Activated CD4-positive, alpha-beta T cell treated with anti-CD3 and anti-CD28 coated beads, Interleukin-2, amount 50 U/mL, for 1 hour (primary cell): ENCODE results near the gene RHBDF2.

Experiments used
- DNase-seq: peaks from one replicate; pipeline ENCODE4 v3.0.0-alpha.2; 2020

Gene RHBDF2

DNA sequence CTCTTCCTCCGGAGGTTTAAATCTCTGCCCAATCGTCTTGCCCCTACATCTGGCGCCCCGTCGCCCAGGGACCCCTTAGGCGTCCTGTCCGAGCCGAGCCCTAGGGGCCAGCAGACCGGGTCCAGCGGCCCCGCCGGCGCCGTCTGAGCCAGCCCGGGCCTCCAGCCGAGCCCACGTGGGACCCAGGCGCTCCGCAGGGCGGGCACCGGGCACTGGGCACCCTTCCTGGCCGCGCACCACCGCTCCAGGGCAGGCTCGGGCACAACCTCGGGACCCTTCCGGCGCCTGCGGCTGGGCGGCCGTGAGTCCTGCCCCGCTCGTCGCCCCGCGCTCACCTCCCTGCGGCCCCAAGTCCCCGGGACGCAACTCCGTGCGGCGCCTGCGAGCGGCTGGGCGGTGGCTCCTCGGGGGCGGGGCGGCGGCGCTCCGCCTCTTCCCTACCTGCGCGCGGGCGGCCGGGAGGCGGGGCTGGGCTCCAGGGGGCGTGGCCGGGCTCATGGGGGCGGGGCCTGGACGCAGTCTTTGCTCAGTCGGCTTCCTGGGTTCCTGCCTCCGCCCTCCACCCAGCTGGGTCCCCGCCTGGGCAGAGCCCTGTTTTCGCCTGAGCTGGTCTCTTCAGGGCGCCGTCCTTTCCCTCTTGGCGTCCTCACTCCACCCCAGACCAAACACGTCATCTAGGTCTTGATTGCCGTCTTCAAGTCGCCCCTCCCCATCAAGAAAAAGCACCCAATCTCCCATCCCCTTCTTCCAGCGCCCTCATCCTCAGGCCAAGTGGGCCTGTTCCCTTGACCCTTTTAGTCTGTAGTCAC is at the start of gene RHBDF2:
Gene RHBDF2 (minus strand): TSS at position 406 of the 809 bp plus-strand sequence. CDS start 19,899 bp downstream, outside the sequence.
- DNase-seq = peak; percentile 96

DNA sequence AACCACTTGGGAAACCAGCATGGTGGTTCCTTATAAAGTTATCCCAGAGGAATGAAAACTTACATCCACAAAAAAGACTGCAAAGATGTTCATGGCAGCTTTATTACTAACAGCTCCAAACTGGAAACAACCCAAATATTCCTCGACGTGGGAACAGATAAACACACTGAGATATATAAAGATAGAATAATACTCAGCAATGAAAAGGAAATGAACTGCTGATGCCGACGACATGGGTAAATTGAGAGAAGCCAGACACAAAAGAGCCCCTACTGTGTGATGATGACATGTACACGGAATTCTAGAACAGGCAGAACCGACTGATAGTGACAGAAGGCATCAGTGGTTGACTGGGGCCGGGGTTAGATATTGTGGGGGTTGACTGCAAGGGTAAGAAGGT is 48.3 kb upstream of the RHBDF2 start:
- DNase-seq = no peak

DNA sequence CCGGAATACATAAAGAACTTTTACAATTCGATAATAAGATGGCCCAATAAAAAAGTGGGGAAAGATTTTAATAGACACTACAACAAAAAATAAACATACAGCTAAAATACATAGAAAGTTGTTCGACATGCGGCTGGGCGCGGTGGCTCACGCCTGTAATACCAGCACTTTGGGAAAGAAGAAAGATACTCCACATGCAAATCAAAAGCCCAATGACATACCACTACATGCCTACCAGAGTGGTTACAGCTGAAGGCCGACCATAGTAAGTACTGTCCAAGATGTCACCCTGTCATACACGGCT is 47.9 kb upstream of the RHBDF2 start:
- no peak for DNase-seq

DNA sequence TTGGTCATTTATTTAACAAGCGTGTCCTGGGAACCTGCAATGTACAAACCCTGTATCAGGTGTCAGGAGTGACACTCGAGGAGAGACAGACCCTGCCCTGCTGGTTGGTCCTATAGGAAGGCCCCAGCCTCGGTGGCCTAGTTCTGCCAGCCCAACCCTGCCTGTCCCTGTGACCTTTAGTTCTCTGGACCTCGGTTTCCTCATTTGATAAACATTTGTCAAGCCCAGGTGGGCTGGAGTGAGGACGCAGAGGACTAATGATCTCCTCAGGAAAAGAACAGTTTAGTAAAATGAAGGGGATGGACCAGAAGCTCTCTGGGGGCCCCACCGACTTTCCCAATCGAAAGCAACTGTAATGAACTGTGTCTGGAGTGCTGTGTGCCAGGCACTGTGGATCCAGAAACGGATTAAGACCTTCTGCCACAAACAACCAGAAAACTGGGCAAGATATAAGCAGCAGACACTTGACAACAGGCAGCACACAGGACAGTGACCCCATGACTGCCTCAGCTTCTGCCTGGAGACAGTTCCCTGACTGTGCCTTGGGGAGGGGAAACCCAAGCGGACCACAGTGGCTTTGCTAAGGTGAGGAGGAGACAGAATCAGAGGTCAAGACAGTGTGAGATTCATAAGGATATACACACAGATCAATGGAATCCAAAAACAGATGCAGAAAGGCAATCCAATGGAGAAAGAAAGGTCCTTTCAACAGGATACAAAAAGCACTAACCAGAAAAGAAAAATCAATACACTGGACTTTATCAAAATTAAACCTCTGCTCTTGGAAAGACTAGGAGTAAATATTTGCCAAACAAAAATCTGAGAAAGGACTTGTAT is 47.4 kb upstream of the RHBDF2 start:
- DNase-seq = no peak

DNA sequence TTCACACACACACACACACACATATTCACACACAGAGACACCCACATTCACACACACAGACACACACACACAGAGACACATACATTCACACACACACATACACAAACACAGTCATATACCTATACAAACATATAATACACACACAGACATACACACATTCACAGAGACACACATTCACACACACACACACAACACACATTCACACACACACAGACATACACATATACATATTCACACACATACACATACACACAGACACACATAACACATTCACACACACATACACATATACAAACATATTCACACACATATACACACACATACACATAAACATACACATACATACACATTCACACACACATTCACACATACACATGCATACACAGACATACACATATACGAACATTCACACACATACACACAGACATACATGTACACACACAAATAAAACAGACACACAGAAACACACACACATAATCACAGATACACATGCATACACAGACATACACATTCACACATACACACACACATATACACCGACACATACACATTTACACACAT is 46.5 kb upstream of the RHBDF2 start:
- DNase-seq = no peak

DNA sequence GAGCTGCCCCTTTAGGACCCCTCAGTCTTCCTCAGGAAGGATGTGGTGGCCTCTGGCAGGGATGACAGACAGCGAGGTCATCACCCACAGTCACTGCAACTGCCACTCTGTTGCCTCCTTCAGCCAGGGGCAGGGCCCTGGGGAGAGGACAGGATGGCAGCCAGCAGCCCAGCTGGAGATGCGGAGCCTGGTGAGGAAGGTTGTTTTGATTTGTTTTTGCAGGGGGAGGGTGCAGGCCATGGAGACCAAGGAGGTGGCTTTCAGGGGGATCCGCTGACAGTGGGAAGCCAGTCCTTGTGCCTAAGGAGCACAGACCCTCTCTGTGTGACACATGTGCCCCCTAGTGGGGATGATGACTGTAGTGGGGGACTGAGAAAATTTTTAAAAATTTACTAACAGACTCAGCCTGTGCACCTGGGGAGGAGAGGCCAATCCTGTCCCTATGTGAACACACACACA is 46.0 kb upstream of the RHBDF2 start:
- DNase-seq = peak; percentile 43

DNA sequence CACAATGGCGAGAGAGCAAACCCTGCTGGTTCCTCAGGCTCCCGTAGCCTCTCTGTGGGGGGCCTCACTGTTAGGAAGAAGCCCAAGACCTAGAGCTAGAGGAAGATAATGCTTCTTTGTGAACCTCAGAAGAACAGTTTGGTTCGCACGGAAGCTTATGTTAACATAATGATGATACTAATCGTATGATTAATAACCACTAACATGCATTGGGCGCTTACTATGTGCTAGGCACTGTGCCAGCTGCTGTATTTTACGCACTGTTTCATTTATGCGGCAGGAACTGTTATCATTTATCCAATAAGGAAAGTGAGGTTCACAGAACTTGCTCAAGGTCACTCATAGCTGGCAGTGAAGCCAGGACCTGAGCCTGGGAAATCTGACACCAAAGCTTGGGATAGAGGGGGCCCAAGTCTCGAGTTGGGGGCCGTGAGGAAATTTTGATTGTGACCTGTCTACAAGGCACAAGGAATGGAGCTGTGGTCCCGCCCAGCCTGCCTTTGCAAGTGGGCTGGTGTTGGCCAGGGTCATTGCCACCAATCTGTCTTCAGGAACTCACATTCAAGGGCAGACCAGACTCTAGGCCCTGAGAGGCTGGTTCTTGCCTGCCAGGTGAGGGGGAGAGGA is 45.4 kb upstream of the RHBDF2 start:
- DNase-seq = no peak

DNA sequence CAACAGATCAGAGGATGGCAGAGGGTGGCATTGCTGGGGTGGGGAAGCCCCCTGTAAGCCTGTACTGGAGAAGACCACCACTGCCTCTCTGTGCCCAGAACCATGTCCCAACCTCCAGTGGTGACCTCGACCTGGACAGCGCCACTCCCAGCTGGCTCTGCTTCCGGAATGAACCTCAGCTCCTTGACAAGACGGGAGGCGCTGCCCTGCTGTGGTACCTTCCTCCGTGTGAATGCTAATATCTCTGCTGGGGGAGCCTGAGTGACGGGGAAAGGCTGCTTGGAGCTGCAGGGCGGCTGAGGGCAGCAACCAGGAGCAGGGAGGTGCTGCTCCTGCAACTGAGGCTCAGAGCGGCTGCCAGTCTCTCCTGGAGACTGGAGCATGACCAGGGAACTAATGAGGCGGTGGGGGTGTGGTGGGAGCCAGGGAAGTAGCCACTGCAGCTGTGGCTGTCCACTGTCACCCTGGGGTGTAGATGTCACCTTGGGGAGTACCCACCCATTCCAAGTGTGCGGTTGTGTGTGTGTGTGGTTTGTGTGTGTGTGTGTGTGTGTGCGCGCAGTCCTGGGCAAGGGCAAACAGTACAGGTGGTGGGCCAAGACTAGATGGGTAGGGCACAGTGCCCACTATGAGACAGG is 44.8 kb upstream of the RHBDF2 start:
- DNase-seq = no peak

DNA sequence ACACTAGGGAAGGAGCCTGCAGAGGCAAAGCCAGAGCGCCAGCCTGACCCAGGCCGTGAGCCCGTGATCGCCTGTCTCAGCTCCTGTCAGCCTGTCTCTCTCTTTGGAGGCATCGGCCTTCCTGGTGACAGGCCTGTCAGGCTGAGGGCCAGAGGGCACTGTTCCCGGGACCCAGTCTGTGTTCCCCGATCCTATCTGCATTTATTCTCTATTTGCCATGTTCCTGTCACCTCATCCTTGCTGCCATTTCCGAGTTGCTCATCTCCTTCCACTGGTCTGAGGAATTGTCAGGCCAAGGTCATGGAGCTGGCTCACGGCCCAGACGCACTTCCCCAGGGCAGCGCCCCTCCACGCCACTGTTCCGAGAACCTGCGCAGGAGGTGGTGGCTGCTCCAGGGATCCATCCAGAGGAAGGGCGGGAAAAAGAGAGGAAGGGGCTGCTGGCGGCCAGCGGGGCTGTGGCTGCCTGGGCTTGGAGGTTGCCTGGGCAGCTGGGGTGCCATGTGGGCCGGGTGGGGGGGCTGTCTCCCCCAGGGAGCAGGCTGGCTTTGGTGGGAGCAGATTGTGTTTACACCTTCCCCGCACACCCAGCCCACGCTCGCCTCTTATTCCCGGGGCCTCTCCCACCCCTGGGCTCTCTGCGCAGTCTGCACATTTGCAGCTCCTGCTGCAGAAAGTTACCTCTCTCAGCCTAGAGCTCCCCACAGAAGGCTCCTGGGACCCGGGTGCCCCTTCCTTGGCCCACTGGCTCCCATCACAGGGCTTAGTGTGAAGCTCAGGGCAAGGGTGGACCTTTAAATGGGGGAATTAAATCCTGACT is 43.5 kb upstream of the RHBDF2 start:
- DNase-seq = no peak

DNA sequence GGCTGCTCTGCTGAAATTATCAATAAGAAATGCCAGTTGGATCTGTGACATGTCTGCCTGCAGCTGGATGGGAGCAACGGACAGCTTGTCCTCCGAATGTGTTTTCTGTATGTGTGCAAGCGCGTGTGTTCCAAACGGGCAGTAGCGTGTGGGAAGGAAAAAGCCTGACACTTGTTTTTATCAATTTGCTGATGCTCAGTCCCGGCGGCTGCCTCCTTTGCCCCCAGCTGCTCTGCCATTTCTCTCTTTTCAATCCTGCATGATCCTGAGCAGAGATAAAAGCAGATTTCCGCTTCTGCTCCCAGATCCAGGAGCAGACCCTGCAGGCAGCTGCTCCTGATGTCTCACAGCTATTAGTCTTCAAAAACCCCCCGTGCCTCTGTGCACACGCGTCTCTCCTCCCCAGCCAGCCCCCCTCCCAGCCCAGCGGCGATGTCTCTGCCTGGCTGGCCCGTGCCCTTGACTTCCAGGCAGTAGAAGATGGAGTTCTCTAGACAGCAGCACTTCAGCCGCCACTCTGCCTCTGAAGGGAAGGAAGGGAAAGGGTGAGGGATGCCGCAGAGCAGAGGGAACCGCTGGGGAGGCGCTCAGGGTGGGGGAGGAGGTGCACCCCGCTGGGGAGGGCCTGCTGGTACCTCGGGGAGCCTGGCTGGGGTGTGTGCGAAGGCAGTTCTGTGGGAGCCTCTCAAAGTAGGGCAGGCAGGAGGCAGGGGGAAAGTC is 42.8 kb upstream of the RHBDF2 start:
- DNase-seq = no peak

DNA sequence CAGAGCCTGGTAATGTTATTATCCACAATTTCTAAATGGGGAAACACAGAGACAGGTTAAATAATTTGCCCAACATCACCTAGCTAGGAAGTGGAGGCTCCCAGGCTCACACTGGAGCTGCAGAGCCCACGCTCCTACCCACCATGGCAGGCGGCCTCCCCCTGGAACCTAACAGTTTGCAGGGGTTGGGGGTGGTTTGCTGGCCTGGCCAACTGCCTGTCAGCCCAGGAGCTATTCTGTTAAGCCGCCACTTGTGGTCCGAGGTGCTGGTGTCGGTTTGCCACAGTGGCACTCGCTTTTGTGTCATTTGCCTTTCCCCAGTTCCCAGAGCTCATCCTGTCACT is 42.2 kb upstream of the RHBDF2 start:
- DNase-seq = no peak

DNA sequence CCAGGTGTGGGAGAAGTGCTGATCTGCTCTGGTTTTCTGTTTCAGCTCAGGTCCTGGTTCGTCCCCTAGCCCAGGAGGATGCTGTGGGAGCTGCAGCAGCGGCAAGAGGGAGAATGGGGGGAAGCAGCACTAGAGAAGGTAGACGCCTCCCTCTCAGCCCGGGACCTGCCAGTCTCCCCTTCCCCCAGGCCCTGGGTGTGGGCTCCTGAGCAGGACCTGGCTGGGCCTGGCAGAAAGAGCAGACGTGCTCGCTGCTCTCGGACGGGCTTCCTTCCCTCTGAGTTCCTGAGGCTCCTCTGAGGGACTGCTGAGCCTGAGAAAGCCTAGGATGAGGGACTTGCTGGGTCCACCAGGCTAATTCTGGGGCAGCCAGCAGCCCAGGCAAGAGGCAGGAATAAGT is 41.8 kb upstream of the RHBDF2 start:
- DNase-seq = no peak

DNA sequence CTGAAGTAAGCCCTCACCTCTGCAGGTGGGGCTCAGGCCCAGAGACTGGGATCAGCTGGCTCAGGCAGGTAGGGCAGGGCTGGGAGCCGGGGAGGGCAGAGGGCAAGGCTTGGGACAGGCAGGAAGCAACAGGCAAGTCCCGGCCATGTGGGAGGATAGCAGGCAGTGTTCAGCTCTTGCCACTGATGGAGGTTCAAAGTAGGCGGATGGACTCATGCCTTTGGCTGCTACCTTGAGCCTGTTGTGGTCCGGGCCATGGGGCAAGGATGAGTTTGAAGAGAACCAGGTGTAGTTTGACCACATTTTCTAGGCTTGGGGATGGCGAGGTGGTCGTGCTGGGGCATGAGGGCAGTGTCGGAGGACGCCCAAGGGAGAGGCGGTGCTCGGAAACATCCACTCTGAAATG is 41.3 kb upstream of the RHBDF2 start:
- no peak for DNase-seq

DNA sequence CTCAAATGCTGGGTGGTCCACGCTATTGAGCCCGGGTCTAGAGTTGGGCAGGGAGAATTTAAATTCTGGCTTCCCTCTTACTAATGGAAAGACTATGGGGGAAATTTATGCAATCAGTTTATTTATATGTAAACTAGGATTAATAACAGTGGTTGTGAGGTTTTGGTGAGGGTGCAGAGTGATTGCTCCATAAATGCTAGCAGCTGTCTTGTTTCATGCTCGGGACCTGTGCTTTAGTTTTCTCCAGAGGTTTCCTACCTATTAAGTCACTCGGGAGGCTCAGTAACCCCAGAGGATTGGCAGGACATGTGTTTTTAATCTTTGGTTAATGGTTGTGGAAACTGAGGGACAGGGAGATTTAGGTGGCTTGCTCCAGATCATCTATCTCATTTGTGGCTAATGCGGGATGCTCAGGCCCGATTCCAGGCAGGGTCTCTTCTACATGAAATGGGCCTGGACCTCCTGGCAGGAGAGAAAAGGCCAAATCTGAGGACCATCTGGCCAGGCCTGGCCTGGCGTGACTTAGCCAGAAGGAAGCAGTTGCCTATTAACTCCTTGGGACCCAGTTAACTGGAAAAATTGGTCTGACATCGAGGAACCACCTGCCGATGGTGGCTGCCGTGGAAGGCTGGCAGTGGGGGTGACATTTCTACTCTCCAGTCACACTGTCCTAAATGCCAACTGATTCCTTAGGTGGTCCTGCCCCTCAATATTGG is 40.7 kb upstream of the RHBDF2 start:
- no peak for DNase-seq

DNA sequence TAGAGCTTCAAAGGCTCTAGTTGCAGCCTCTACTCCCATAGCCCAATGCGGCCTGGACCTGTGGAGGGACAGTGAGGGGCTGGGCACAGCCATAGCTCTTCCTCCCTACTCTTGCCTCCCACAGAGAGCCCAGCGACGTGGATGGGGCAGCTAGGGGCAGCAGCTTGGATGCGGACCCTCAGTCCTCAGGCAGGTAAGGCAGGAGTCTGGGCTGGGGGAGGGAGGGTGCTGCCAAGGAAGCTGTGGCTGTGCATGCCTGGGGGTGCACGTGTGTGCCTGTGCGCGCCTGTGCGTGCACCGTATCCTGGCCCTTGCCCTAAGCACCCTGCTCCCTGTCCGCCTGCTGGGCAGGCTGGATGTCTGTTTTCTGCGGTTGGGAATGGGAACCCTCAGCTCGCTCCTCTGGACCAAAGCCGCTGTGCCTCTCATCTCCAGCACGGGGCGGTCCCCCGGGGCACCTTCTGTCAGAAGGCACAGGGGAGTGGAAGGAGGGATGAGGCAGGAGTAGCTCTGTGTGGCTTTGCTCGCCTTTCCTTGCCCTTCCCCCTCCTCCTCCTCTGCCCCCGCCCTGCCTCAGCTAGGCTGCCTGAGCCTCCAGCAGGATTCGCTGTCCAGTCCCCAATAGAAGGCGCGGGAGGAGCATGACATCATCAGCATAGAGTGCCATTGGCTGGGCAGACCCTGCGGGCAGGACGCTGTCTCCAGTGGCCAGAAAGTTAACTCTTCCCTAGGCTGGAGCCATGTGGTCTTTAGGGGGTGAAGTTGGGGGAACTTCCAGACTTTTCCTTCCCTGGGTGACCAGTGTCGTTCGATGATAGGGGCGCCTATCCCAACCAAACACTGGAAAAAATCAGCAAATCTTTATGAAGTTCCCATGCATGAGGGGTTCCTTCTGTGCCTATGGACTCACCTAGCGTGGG is 39.4 kb upstream of the RHBDF2 start:
- no peak for DNase-seq

DNA sequence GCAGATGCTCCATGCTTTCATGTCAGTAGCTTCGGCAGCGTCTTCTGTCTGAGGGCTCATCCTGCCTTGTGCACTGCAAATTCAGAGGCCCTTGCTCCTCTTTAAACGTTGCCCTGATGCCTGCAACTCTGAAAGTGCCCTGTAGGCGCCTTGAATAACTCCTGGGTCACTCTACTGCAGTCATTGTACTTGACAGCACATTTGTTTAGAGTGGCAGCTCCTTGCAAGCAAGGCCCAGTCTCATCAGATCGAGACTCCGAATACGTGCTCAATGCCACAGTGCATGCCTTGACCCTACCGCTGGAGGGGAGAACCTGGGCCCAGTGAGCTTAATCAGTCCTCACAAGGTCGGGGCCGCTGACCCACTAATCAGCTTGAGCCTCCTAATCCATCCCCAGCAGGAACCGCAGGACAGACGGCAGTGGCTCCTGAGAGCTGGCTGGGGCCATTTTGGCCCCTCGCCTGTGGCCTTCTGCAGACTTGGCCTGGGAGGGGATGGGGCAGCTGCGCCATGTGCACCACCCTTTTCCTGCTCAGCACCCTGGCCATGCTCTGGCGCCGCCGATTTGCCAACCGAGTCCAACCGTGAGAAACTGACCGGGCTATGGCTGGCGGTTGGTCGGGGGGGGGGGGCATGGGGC is 38.5 kb upstream of the RHBDF2 start, which contains the start of gene PRCD:
Gene PRCD (plus strand): TSS at position 414 of the 641 bp plus-strand sequence. CDS start 98 bp downstream, at position 512.
- DNase-seq = no peak

DNA sequence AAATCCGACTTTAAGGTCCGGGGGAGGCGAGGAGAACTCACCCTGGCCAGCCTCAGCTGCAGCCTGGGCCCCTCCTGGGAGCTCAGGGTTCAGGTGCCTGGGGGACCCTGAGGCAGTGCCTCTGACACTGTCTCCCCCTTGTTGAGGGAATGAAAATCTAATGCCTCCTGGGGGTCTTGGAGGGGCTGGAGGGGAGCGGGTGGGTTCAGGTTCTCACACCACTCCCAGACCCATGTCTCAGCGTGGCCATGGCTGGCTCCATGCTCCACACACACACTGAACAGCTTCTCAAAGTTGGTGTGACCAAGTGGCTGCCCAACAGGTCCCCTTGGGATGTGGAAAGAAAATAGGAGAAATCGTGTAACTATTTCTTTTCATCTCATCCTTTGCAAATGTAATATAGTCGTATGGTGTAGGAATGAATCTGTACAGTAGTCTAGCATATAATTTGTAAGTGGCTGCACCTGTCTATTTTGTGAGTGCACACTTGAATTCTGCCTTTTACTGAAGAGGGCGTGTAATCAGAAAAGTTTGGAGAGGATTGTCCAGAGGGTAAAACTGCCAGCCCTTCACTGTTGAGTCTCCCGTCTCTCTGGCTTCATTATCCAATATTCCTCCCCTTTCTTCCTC is 37.8 kb upstream of the RHBDF2 start:
- DNase-seq = no peak

DNA sequence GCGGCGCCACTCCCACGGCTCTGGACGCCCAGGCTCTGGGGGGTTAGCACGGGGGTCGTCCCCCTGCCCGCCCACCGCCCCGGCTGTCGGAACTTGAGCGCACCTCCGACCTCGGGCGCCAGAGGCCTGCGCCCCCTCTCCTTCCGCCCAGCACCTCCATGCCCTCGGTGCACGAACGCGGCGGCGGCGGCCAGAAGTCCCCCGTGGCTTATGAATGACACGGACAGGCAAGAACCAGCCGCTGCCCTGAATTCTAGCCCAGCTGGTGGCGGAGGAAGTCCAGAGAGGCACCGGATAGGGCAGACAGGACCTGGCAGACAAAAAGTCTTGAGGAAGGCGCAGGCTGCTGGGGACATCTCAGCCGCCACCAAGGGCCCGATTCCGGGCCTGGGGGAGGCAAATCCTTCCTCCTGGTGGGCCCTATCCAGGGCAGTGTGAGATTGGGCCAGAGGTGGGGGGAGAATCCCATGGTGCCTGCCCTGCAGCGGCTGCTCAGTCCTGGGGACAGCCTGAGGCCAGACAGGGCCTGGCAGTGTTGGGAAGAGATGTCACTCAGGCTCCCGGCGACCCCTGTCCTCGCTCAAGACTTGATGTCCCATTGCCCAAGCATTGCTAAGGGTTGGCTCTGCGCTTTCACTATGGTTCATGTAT is 37.2 kb upstream of the RHBDF2 start:
- no peak for DNase-seq
